Neural progenitor cell (in vitro differentiated cells): ENCODE results near the gene FASN. TPM values are rescaled to one million over a fixed set of nuclear protein-coding genes. Genes with fewer than 3 reads are reported as not detected.

Experiments used
- DNase-seq: peaks from one replicate; pipeline ENCODE4 v3.0.0-alpha.2; 2016; ENCODE audit warnings: low spot score
- H2AFZ ChIP-seq: fragments of 200-600 bp; sonication (generic); replicated peaks from 2 replicates; pipeline ENCODE4 v1.6.1; 2016; ENCODE audit warnings: antibody characterized with exemption
- H3F3A ChIP-seq: fragments of 200-600 bp; sonication (generic); 2 replicates; pipeline ENCODE4 v1.6.1; 2016; ENCODE audit warnings: antibody characterized with exemption, low read depth
- H3K27ac ChIP-seq: fragments of 200-600 bp; sonication (generic); 2 replicates; pipeline ENCODE4 v1.5.1; 2016; ENCODE audit warnings: mild to moderate bottlenecking
- H3K27me3 ChIP-seq: fragments of 200-600 bp; sonication (generic); 2 replicates; pipeline ENCODE4 v1.6.1; 2016; ENCODE audit warnings: mild to moderate bottlenecking, moderate library complexity
- H3K36me3 ChIP-seq: fragments of 200-600 bp; sonication (generic); 2 replicates; pipeline ENCODE4 v1.5.1; 2016
- H3K4me1 ChIP-seq: fragments of 200-600 bp; sonication (generic); 2 replicates; pipeline ENCODE4 v1.6.1; 2016; ENCODE audit warnings: mixed run types
- H3K4me2 ChIP-seq: fragments of 200-600 bp; sonication (generic); 2 replicates; pipeline ENCODE4 v1.6.1; 2016
- H3K4me3 ChIP-seq: fragments of 200-600 bp; sonication (generic); 2 replicates; pipeline ENCODE4 v1.5.1; 2016
- H3K79me2 ChIP-seq: fragments of 200-600 bp; sonication (generic); 2 replicates; pipeline ENCODE4 v1.6.1; 2016; ENCODE audit warnings: low read depth
- H3K9ac ChIP-seq: fragments of 200-600 bp; sonication (generic); 2 replicates; pipeline ENCODE4 v1.6.1; 2016
- H3K9me3 ChIP-seq: fragments of 200-600 bp; sonication (generic); 2 replicates; pipeline ENCODE4 v1.5.1; 2016; ENCODE audit warnings: low read depth
- H4K20me1 ChIP-seq: fragments of 200-600 bp; sonication (generic); 2 replicates; pipeline ENCODE4 v1.6.1; 2016; ENCODE audit warnings: low read depth
- H3K27ac Mint-ChIP-seq: 3 replicates; pipeline ENCODE4 v1.8.0; 2021; ENCODE audit warnings: mixed read lengths
- H3K27me3 Mint-ChIP-seq: 2 replicates; pipeline ENCODE4 v1.8.0; 2022; ENCODE audit warnings: low read depth, mild to moderate bottlenecking, inconsistent platforms, moderate library complexity, mixed read lengths; ENCODE audit not compliant: insufficient read depth
- H3K36me3 Mint-ChIP-seq: 3 replicates; pipeline ENCODE4 v1.8.0; 2021; ENCODE audit warnings: mixed read lengths
- H3K4me1 Mint-ChIP-seq: 3 replicates; pipeline ENCODE4 v1.8.0; 2021; ENCODE audit warnings: mixed read lengths
- H3K4me3 Mint-ChIP-seq: 3 replicates; pipeline ENCODE4 v1.8.0; 2021; ENCODE audit warnings: mild to moderate bottlenecking, moderate library complexity, mixed read lengths
- H3K9me3 Mint-ChIP-seq: 3 replicates; pipeline ENCODE4 v1.8.0; 2020; ENCODE audit warnings: mixed read lengths
- EZH2 ChIP-seq: fragments of 200-600 bp; sonication (generic); IDR thresholded peaks from 2 replicates; pipeline ENCODE4 v1.6.1; 2017; ENCODE audit warnings: antibody characterized with exemption, mild to moderate bottlenecking, moderate library complexity
- EZH2phosphoT487 ChIP-seq: fragments of 200-600 bp; sonication (generic); IDR thresholded peaks from 2 replicates; pipeline ENCODE4 v1.6.1; 2017; ENCODE audit warnings: antibody characterized with exemption
- total RNA-seq: library from RNA; depleted of rRNA; stranded (reverse); fragments of >200 nt; gene quantifications from 2 replicates; pipeline ENCODE4 v1.2.3, GENCODE V29; 2015; ENCODE audit warnings: low replicate concordance
- TF ChIP-seq, protein P1 (sequence below): fragments of 200-600 bp; sonication (generic); IDR thresholded peaks from 2 replicates; pipeline ENCODE4 v1.5.1; 2017; ENCODE audit warnings: antibody characterized with exemption, mild to moderate bottlenecking

The FASN gene
- total RNA-seq, 1 donor from 2014 or later: 77.9 TPM

DNA sequence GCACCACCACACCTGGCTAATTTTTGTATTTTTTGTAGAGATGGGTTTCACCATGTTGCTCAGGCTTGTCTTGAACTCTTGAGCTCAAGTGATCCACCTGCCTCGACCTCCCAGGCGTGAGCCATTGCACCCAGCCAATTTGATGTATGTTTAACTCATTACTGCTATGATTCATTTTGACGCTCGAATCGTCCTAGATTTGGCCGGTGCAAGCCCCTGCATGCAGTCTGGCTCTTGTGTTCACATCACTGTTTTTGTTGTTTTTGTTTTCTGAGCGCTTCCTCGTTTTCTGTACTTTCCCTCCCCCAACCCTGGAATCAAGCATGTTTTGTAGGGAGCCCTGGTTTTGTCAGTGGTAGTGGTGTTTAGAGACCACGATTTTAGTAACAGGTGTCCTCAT, 24.6 kb downstream of the FASN start:
- Histone ChIP-seq H4K20me1 (peaks cover 8% of the 10 kb centered on the region), H3K4me1 (no peaks in the 10 kb centered on the region), H2AFZ (no peak overlapping the region), H3K79me2 (no peaks in the 10 kb centered on the region), H3K36me3 (no peaks in the 10 kb centered on the region), H3F3A (peaks cover 26% of the 10 kb centered on the region), H3K27me3 (peaks cover 41% of the 10 kb centered on the region), H3K4me2 (no peak overlapping the region), H3K4me3 (no peak overlapping the region), H3K9ac (no peak overlapping the region), H3K27ac (no peak overlapping the region), H3K9me3 (no peaks in the 10 kb centered on the region)
- no peak for DNase-seq
- Mint-ChIP-seq H3K27me3 (peaks cover 4% of the 10 kb centered on the region), H3K4me1 (peaks cover 2% of the 10 kb centered on the region), H3K9me3 (no peaks in the 10 kb centered on the region), H3K36me3 (peaks cover 3% of the 10 kb centered on the region), H3K4me3 (no peak overlapping the region), H3K27ac (no peak overlapping the region)
- TF ChIP-seq EZH2 (no peak), EZH2phosphoT487 (no peak)
- TF ChIP-seq, protein P1, sequence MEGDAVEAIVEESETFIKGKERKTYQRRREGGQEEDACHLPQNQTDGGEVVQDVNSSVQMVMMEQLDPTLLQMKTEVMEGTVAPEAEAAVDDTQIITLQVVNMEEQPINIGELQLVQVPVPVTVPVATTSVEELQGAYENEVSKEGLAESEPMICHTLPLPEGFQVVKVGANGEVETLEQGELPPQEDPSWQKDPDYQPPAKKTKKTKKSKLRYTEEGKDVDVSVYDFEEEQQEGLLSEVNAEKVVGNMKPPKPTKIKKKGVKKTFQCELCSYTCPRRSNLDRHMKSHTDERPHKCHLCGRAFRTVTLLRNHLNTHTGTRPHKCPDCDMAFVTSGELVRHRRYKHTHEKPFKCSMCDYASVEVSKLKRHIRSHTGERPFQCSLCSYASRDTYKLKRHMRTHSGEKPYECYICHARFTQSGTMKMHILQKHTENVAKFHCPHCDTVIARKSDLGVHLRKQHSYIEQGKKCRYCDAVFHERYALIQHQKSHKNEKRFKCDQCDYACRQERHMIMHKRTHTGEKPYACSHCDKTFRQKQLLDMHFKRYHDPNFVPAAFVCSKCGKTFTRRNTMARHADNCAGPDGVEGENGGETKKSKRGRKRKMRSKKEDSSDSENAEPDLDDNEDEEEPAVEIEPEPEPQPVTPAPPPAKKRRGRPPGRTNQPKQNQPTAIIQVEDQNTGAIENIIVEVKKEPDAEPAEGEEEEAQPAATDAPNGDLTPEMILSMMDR: no peak

DNA sequence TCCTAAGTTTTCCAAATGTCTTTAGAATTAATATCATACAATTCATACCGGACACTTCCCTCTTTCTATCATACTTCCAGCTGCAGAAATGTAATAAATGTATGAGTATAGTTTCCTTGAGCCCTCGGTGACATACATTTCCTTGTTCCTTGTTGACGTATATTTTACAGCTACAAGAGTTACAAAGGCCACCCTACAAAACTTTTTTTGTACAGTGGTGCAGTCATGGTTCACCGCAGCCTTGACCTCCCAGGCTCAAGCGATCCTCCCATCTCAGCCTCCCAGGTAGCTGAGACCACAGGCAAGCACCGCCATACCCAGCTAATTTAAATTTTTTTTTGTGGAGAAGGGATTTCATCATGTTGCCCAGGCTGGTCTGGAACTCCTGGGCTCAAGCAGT, 25.2 kb downstream of the FASN start:
- TF ChIP-seq EZH2phosphoT487: no peak
- TF ChIP-seq EZH2: no peak
- TF ChIP-seq, protein P1: no peak

DNA sequence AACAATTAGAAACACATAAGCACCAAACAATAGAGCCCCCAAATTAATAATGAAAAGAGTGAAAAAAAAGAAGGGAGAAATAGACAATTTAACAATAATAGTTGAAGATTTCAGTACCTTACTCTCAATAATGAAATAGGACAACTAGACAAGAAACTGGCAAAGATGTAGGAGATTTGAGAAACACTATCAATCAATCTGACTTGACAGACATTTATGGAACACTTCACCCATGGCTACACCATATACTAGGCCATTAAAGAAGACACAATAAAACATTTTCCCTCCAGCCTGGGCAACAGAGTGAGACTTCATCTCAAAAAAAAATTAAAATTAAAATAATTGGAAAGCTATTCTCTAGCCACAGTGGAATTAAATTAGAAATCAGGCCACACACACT, 27.4 kb downstream of the FASN start:
- Histone ChIP-seq H3K9me3 (no peaks in the 10 kb centered on the region), H3K9ac (no peak overlapping the region), H3K4me3 (no peak overlapping the region), H3K27me3 (peaks cover 41% of the 10 kb centered on the region), H3K4me1 (peaks cover 6% of the 10 kb centered on the region), H4K20me1 (no peaks in the 10 kb centered on the region), H3K36me3 (no peaks in the 10 kb centered on the region), H3K27ac (no peak overlapping the region), H3F3A (peaks cover under 1% of the 10 kb centered on the region), H2AFZ (no peak overlapping the region), H3K79me2 (no peaks in the 10 kb centered on the region), H3K4me2 (no peak overlapping the region)
- Mint-ChIP-seq H3K27ac (no peak overlapping the region), H3K36me3 (no peaks in the 10 kb centered on the region), H3K27me3 (peaks cover 7% of the 10 kb centered on the region), H3K4me3 (no peak overlapping the region), H3K9me3 (no peaks in the 10 kb centered on the region), H3K4me1 (peaks cover 5% of the 10 kb centered on the region)
- TF ChIP-seq EZH2phosphoT487: no peak
- no peak for TF ChIP-seq EZH2
- TF ChIP-seq, protein P1: no peak
- DNase-seq: no peak

More for the DNA sequence above, 25.2 kb downstream of the FASN start:
- no peaks in the 10 kb centered on the region for H3K9me3 Mint-ChIP-seq
- Histone ChIP-seq H3K27ac (no peak overlapping the region), H3K79me2 (no peaks in the 10 kb centered on the region), H2AFZ (no peak overlapping the region), H3K36me3 (no peaks in the 10 kb centered on the region), H3K4me2 (no peak overlapping the region), H3K9me3 (no peaks in the 10 kb centered on the region), H4K20me1 (peaks cover 8% of the 10 kb centered on the region), H3K9ac (no peak overlapping the region), H3K27me3 (peaks cover 41% of the 10 kb centered on the region), H3K4me1 (no peaks in the 10 kb centered on the region), H3K4me3 (no peak overlapping the region), H3F3A (peaks cover 20% of the 10 kb centered on the region)
- no peak for DNase-seq
- H3K36me3 Mint-ChIP-seq: no peaks in the 10 kb centered on the region
- no peak overlapping the region for H3K27ac Mint-ChIP-seq
- no peak overlapping the region for H3K4me3 Mint-ChIP-seq
- H3K27me3 Mint-ChIP-seq: peaks cover 4% of the 10 kb centered on the region
- H3K4me1 Mint-ChIP-seq: no peaks in the 10 kb centered on the region
